Stomach (tissue), 4 donors: Measurements from ENCODE around the gene GDF11.

Source experiments
- CTCF ChIP-seq, 7 experiments: fragments of 450-650 bp in 4 of 7; fragments of 200-600 bp in 3 of 7; sonication (generic) in 3 of 7; IDR thresholded peaks; one replicate each; pipeline ENCODE4 v1.5.1; 2016 to 2019; ENCODE audit warnings: antibody characterized with exemption in 7 of 7, control low read depth in 2 of 7, mild to moderate bottlenecking in 1 of 7
- POLR2A ChIP-seq, 4 donors: fragments of 450-650 bp; IDR thresholded peaks; one replicate each; pipeline ENCODE4 v1.6.1; 2016; ENCODE audit warnings: antibody characterized with exemption in 4 of 4, control low read depth in 2 of 4, mild to moderate bottlenecking in 1 of 4, moderate library complexity in 1 of 4
- POLR2AphosphoS5 ChIP-seq, 3 donors: sonication (generic); formaldehyde crosslinking; IDR thresholded peaks; one replicate each; pipeline ENCODE4 v1.6.1; 2016; ENCODE audit warnings: antibody characterized with exemption in 3 of 3

- TF ChIP-seq CTCF (IDR thresholded peaks at IDR 0.05) (no peak), POLR2AphosphoS5 (IDR thresholded peaks at IDR 0.05) (no peak), POLR2A (IDR thresholded peaks at IDR 0.05) (no peak)
Observed at GRCh38 chr12:55760663-55761062, 17.7 kb downstream of the GDF11 start.
